HL-60/S4 (cell line): ENCODE measurements around the gene MED27.
"Not testable (repeated sequence)": the region's sequence is repeated elsewhere in the genome, so short reads cannot be mapped to it uniquely, and the experiment has no call there.

Source experiments
- in situ Hi-C: fragments of 300-500 bp; cut with MboI; formaldehyde crosslinking; loops from 2 replicates; pipeline ENCODE4 v1.14.3; 2022; ENCODE audit warnings: low sequenced_read_pairs

MED27 gene

GRCh38 chr9:132020820-132021510 lies 58.7 kb downstream of the MED27 start:
- in situ Hi-C loops = no loop called here

- in situ Hi-C loops = no loop called here
These were observed 59.4 kb downstream of the MED27 start for GRCh38 chr9:132020272-132020671.

DNA sequence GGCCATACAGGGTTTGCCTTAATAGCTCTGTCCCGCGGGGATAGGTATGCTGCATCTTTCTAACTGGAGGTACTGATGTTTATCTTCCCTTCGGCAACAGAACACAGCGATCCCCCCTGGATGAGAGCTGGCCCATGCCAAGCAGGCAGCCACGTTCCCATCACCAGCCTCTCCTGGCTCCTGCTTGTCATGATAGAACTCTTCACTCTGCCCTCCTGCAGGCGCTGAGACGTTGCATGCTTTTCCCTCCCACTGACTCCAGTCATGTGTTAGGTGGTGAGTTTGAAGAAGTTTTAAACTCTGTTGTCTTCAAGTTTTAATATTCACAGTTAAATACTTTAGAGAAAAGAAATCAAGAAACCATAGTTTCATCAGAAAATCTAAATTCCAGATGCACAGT lies 60.0 kb downstream of the MED27 start:
- in situ Hi-C loops = no loop called here

- in situ Hi-C loops = no loop called here
These were observed 60.7 kb downstream of the MED27 start for GRCh38 chr9:132018957-132019405.

DNA sequence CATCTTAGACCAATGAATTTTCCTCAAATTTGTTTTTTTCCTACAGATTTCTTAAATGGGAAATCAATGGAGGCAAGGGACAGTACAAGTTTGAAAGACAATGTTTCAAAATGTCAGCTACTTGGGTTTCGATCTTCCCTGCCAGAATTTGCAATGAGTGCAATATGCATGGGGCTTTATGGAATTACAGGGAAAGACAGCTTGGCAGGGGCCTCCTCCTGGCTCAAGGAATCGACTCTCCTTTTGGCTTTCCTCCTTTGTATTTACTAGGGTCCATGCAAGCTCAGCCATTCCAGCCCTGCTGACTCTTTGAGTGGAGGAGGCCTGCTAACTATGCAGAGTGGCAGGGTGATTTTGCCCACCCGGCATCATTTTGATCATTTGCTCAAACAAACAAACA lies 63.2 kb downstream of the MED27 start:
- in situ Hi-C loops = no loop called here

DNA sequence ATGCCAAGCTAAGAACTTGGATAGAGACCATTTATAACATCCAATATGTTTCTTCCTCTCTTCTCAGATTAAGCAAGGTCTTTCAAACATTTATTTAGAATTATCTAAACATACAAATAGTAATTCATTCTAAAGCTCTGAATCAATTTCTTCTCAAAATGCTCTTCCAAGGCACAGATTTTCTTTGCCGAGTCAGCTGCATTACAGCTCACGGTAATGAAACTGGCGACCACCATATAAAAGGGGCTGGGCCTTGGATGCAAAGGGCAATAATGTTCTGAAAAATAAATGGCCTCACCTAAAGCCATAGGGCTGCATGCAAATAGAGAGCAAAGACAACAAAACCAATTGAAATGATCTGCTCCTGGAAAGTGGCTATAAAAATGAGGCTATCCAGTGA lies 63.8 kb downstream of the MED27 start:
- in situ Hi-C loops = no loop called here

- in situ Hi-C loops = no loop called here
These were observed 65.4 kb downstream of the MED27 start for GRCh38 chr9:132014218-132014805.

- in situ Hi-C loops = no loop called here
These were observed 66.8 kb downstream of the MED27 start for GRCh38 chr9:132012704-132013357.

DNA sequence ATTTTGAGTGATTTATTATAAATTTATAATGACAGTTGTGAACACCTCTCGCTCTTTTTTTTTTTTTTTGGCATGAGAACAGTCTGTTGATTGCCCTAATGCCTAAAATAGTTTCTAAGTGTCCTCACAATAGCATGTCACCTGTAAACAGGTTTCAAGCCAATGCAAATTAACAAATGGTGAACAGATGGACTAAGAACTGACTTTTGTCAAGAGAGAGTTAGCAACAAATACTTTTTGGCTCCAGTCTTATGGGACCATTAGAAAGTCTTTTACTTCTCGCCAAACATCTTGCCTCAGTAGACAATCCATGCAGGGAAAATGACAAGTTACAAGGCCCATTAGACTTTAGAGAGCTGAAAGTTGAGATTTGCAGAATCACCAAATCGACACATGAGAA lies 67.8 kb downstream of the MED27 start:
- in situ Hi-C loops = no loop called here

DNA sequence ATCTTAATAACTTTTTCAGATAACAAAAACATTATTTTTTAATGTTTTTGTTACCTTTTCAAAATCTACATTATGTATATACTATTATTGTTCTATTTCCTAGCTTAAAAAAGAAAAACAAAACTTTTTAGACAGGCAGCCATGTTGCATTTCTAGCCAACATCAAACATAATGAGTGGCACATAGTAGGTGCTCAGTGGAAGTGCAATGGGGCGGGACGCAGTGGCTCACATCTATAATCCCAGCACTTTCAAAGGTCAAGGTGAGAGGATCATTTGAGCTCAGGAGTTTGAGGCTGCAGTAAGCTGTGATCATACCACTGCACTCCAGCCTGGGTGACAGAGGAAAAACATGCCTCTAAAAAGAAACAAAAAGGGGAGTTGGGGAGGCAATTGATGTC lies 68.4 kb downstream of the MED27 start:
- in situ Hi-C loops = no loop called here

DNA sequence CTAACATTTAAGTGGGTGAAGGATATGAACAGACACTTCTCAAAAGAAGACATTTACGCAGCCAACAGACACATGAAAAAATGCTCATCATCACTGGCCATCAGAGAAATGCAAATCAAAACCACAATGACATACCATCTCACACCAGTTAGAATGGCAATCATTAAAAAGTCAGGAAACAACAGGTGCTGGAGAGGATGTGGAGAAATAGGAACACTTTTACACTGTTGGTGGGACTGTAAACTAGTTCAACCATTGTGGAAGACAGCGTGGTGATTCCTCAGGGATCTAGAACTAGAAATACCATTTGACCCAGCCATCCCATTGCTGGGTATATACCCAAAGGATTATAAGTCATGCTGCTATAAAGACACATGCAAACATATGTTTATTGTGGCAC lies 69.5 kb downstream of the MED27 start:
- in situ Hi-C loops = not testable (repeated sequence)

GRCh38 chr9:132008855-132009812 lies 70.5 kb downstream of the MED27 start:
- in situ Hi-C loops = no loop called here

DNA sequence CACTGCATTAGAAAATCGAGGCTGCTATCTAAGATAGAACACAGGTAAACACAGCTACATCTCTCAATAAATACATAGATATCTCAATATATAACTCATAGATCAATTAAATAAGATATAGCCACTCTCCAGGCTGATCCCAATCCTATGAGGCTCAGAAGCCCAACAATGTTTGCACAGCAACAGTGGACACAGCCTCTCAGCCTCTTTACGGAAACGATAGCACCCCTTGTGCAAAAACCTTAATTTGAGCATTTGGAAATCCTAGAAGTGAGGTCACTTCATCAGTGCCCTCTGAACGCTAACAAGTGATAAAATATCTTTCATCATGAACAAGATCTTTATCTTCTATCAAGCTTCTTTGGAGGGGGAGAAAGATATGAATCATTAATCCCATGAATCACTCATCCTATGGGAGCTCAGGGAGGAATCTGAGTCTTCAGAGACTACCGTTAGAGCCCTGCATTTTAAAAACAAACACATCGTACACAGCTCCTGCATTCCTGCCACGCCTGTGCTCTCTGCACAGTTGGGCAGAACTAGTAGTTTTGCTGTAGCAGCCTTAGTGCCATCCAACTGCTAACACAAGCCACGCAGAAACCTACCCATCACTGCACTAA lies 71.4 kb downstream of the MED27 start:
- in situ Hi-C loops = no loop called here

DNA sequence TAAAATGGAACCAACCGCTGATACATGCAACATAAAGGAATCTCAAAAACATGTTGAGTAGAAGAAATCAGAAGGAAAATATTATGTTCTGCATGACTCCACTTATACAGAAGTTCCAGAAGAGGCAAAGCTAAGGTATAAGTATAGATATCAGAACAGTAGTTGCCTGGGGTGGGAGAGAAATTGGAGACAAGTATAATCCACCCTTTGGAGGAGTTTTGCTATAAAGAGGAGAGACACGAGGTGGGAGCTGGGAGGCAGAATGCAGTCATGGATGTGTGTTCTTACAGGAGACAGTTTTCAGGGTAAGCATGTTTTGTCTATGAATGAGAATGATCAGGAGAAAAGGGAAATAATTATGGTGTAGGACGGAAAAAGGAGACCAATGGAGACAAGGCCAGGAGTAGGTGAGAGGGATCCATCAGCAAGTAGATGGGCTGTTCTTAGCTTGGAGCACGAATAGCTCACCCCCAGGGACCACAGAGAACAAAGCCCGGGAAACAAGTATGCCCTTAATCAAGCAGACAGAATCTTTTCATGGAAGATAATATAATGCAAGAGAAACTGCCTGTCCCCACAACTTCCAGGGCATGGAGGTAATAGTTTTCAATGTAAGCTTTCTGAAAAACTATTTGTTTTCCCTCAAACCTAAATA lies 72.2 kb downstream of the MED27 start:
- in situ Hi-C loops = no loop called here

- in situ Hi-C loops = no loop called here
These were observed 72.8 kb downstream of the MED27 start for GRCh38 chr9:132006677-132007370.

GRCh38 chr9:132005899-132006298 lies 73.8 kb downstream of the MED27 start:
- in situ Hi-C loops = no loop called here

- in situ Hi-C loops = no loop called here
These were observed 75.3 kb downstream of the MED27 start for GRCh38 chr9:132004323-132004722.

GRCh38 chr9:132003896-132004295 lies 75.8 kb downstream of the MED27 start:
- in situ Hi-C loops = no loop called here

DNA sequence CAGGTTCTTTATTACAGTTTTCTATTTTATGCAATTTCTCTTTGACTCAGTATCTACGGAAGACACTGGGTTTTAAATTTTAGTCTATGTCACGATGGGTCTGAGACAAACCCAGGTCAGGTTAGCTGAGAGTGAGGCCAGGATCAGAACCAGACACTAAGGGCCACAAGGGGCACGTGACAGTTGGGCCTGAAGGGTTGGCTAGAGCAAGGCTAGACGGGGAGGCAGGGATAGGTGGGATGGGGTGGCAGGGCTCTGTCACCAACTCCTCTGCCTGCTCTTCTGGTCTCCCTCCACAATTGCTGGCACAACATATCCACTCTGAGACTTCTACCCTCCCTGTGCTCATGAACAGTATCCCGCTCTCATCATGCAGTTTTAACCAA lies 76.4 kb downstream of the MED27 start:
- in situ Hi-C loops = no loop called here
